GM12891 (cell line): Measurements from ENCODE around the gene IQCN.

Source experiments
- POLR2A ChIP-seq: IDR thresholded peaks from 2 replicates; pipeline ENCODE4 v1.6.1; 2011; ENCODE audit warnings: low read depth, low read length, control low read depth
- POLR2AphosphoS5 ChIP-seq: IDR thresholded peaks from 2 replicates; pipeline ENCODE4 v1.6.1; 2011; ENCODE audit warnings: low read depth, low read length, control low read depth
- POU2F2 ChIP-seq: IDR thresholded peaks from 2 replicates; pipeline ENCODE4 v1.6.1; 2011; ENCODE audit warnings: low read depth, mild to moderate bottlenecking, control low read depth, low read length, moderate library complexity
- SPI1 ChIP-seq: IDR thresholded peaks from 2 replicates; pipeline ENCODE4 v1.6.1; 2011; ENCODE audit warnings: low read depth, low read length, control low read depth
- TAF1 ChIP-seq: IDR thresholded peaks from 2 replicates; pipeline ENCODE4 v1.6.1; 2011; ENCODE audit warnings: low read depth, low read length, control low read depth

- TF ChIP-seq SPI1: no peak
- no peak for TF ChIP-seq POLR2AphosphoS5
- TF ChIP-seq POLR2A: no peak
- no peak for TF ChIP-seq TAF1
- no peak for TF ChIP-seq POU2F2
Measured at GRCh38 chr19:18233224-18233825, 40.9 kb downstream of the IQCN start.
